SH-SY5Y (cell line): ENCODE measurements around the gene MMP2.

Experiments
- GATA2 ChIP-seq: IDR thresholded peaks from 2 replicates; pipeline ENCODE4 v1.6.1; 2011; ENCODE audit warnings: mild to moderate bottlenecking, low read depth, low read length
- GATA3 ChIP-seq: IDR thresholded peaks from 2 replicates; pipeline ENCODE4 v1.6.1; 2011; ENCODE audit warnings: low read depth, mild to moderate bottlenecking, low read length, moderate library complexity

- TF ChIP-seq GATA2 (no peak), GATA3 (no peak)
Measured at GRCh38 chr16:55434000-55434399, 45.0 kb upstream of the MMP2 start.
